HCT116 (cell line): ENCODE results near the gene SHROOM3. TPM values are rescaled to one million over a fixed set of nuclear protein-coding genes. Genes with fewer than 3 reads are reported as not detected.

ENCODE experiments used
- ATAC-seq: fragments of 200-7000 bp; cut with Tn5 transposase; 2 replicates; pipeline ENCODE4 v1.9.1; 2020; ENCODE audit warnings: mild to moderate bottlenecking, moderate library complexity
- BruUV-seq: library from RNA; stranded (reverse); fragments of 400-500 nt; replicated peaks from 2 replicates; lab custom pipeline; 2021; lab: Mats Ljungman, UMichigan
- CTCF ChIA-PET: fragments of 300-600 bp; sonication (Branson Sonifier 250); formaldehyde crosslinking; loops from one replicate; lab custom pipeline; 2021; ENCODE audit warnings: antibody characterized with exemption; lab: Charles Lee
- POLR2A ChIA-PET: fragments of 300-600, 350-600 bp; sonication (Branson Sonifier 250); formaldehyde crosslinking; loops from one replicate; lab custom pipeline; 2021; ENCODE audit warnings: antibody characterized with exemption; lab: Charles Lee
- RAD21 ChIA-PET, 2 experiments: fragments of 300-600 bp; sonication (Branson Sonifier 250); formaldehyde crosslinking; loops; one replicate each; lab custom pipeline; 2023; ENCODE audit warnings: low total read pairs in 2 of 2; ENCODE audit not compliant: uncharacterized antibody in 2 of 2, unreplicated experiment in 2 of 2, low non-redundant PET in 1 of 2; lab: Charles Lee
- DNase-seq: peaks from one replicate; pipeline ENCODE4 v3.0.0-alpha.2; 2010; ENCODE audit warnings: low read depth, low spot score
- H2AFZ ChIP-seq: fragments of 200-600 bp; shearing (Covaris generic), sonication (generic); 2 replicates; pipeline ENCODE4 v1.6.1; 2017; ENCODE audit warnings: low read depth, mixed run types, mixed read lengths, antibody characterized with exemption, low read length; ENCODE audit not compliant: poor library complexity, severe bottlenecking
- H3K27ac ChIP-seq: 2 replicates; pipeline ENCODE4 v1.5.1; 2012; ENCODE audit warnings: low read depth, low read length
- H3K27me3 ChIP-seq: fragments of 200-600 bp; sonication (generic); 2 replicates; pipeline ENCODE4 v1.6.1; 2016; ENCODE audit warnings: mixed run types, low read length, mixed read lengths; ENCODE audit not compliant: insufficient read depth
- H3K36me3 ChIP-seq, 2 experiments: fragments of 200-500 bp in 1 of 2; fragments of 200-600 bp in 1 of 2; sonication (Bioruptor generic) in 1 of 2; sonication (generic) in 1 of 2; 2 replicates each; pipeline versions ENCODE4 v1.5.1 to v1.6.1; 2014 to 2016; ENCODE audit warnings: low read length in 2 of 2, inconsistent platforms in 1 of 2, mixed read lengths in 1 of 2, mixed run types in 1 of 2; ENCODE audit not compliant: insufficient read depth in 2 of 2, control insufficient read depth in 1 of 2
- H3K4me1 ChIP-seq, 2 experiments: fragments of 200-600 bp in 1 of 2; sonication (generic) in 1 of 2; 2 replicates each; pipeline versions ENCODE4 v1.5.1 to v1.6.1; 2012 to 2017; ENCODE audit warnings: low read length in 2 of 2, inconsistent platforms in 1 of 2, mild to moderate bottlenecking in 1 of 2, mixed read lengths in 1 of 2, mixed run types in 1 of 2, moderate library complexity in 1 of 2; ENCODE audit not compliant: insufficient read depth in 2 of 2, control insufficient read depth in 1 of 2
- H3K4me2 ChIP-seq: fragments of 200-600 bp; sonication (generic); 2 replicates; pipeline ENCODE4 v1.6.1; 2017; ENCODE audit warnings: mixed run types, low read length, mixed read lengths
- H3K4me3 ChIP-seq, 2 experiments: fragments of 200-600 bp in 1 of 2; sonication (generic) in 1 of 2; replicated peaks in 1 of 2; 2 replicates each; pipeline ENCODE4 v1.5.1; 2011 to 2016; ENCODE audit warnings: low read length in 2 of 2, control low read depth in 1 of 2, low read depth in 1 of 2, mild to moderate bottlenecking in 1 of 2, mixed read lengths in 1 of 2, mixed run types in 1 of 2
- H3K79me2 ChIP-seq: fragments of 200-600 bp; sonication (generic); 2 replicates; pipeline ENCODE4 v1.6.1; 2017; ENCODE audit warnings: mild to moderate bottlenecking, mixed run types, low read length, moderate library complexity, mixed read lengths; ENCODE audit not compliant: insufficient read depth
- H3K9ac ChIP-seq: fragments of 200-600 bp; sonication (generic); 2 replicates; pipeline ENCODE4 v1.6.1; 2016; ENCODE audit warnings: low read length, mixed read lengths
- H3K9me2 ChIP-seq: fragments of 200-600 bp; sonication (generic), shearing (Covaris generic); 2 replicates; pipeline ENCODE4 v1.6.1; 2017; ENCODE audit warnings: mixed run types, mild to moderate bottlenecking, moderate library complexity; ENCODE audit not compliant: insufficient read depth
- H3K9me3 ChIP-seq, 2 experiments: fragments of 200-500 bp in 1 of 2; fragments of 200-600 bp in 1 of 2; sonication (Bioruptor generic) in 1 of 2; sonication (generic) in 1 of 2; 2 replicates each; pipeline ENCODE4 v1.6.1; 2014 to 2017; ENCODE audit warnings: low read length in 2 of 2, mixed read lengths in 2 of 2, inconsistent platforms in 1 of 2, low read depth in 1 of 2, mild to moderate bottlenecking in 1 of 2, mixed run types in 1 of 2, moderate library complexity in 1 of 2; ENCODE audit not compliant: control insufficient read depth in 1 of 2, insufficient read depth in 1 of 2
- H4K20me1 ChIP-seq: fragments of 200-600 bp; sonication (generic), shearing (Covaris generic); 2 replicates; pipeline ENCODE4 v1.6.1; 2017; ENCODE audit warnings: mixed run types, mild to moderate bottlenecking, moderate library complexity; ENCODE audit not compliant: insufficient read depth
- CEBPB ChIP-seq: IDR thresholded peaks from 2 replicates; pipeline ENCODE4 v1.6.1; 2012; ENCODE audit warnings: low read depth
- EGR1 ChIP-seq: IDR thresholded peaks from 2 replicates; pipeline ENCODE4 v1.6.1; 2012; ENCODE audit warnings: low read depth
- ELF1 ChIP-seq: IDR thresholded peaks from 2 replicates; pipeline ENCODE4 v1.6.1; 2012; ENCODE audit warnings: low read depth, borderline replicate concordance
- EZH2 ChIP-seq: fragments of 200-600 bp; sonication (generic); IDR thresholded peaks from 2 replicates; pipeline ENCODE4 v1.6.1; 2017; ENCODE audit warnings: antibody characterized with exemption, mixed run types
- EZH2phosphoT487 ChIP-seq: fragments of 200-600 bp; IDR thresholded peaks from 2 replicates; pipeline ENCODE4 v1.6.1; 2018; ENCODE audit warnings: antibody characterized with exemption, borderline replicate concordance
- FOSL1 ChIP-seq: IDR thresholded peaks from 2 replicates; pipeline ENCODE4 v1.6.1; 2012; ENCODE audit warnings: low read depth
- JUND ChIP-seq: IDR thresholded peaks from 2 replicates; pipeline ENCODE4 v1.6.1; 2012
- POLR2A ChIP-seq: IDR thresholded peaks from 2 replicates; pipeline ENCODE4 v1.7.0; 2011; ENCODE audit warnings: borderline replicate concordance; ENCODE audit not compliant: insufficient read depth, insufficient read length; ENCODE audit errors: extremely low read depth
- POLR2AphosphoS5 ChIP-seq: IDR thresholded peaks from 2 replicates; pipeline ENCODE4 v1.6.1; 2011; ENCODE audit warnings: mild to moderate bottlenecking, low read depth, low read length, moderate library complexity
- RAD21 ChIP-seq: IDR thresholded peaks from 2 replicates; pipeline ENCODE4 v1.6.1; 2012; ENCODE audit warnings: low read depth, mild to moderate bottlenecking
- SIN3A ChIP-seq: IDR thresholded peaks from 2 replicates; pipeline ENCODE4 v1.6.1; 2012; ENCODE audit warnings: low read depth
- SP1 ChIP-seq: IDR thresholded peaks from 2 replicates; pipeline ENCODE4 v1.6.1; 2012; ENCODE audit warnings: low read depth
- SRF ChIP-seq: IDR thresholded peaks from 2 replicates; pipeline ENCODE4 v1.6.1; 2012; ENCODE audit warnings: low read depth
- TCF7L2 ChIP-seq: IDR thresholded peaks from 2 replicates; pipeline ENCODE4 v1.7.0; 2011; ENCODE audit warnings: borderline replicate concordance, inconsistent platforms; ENCODE audit not compliant: insufficient read depth, insufficient read length; ENCODE audit errors: extremely low read depth
- YY1 ChIP-seq: IDR thresholded peaks from 2 replicates; pipeline ENCODE4 v1.6.1; 2011; ENCODE audit warnings: low read length, low read depth, moderate library complexity, mild to moderate bottlenecking; ENCODE audit not compliant: insufficient replicate concordance; ENCODE audit errors: extremely low read depth
- ZFX ChIP-seq: fragments of 450-650 bp; IDR thresholded peaks from 2 replicates; pipeline ENCODE4 v1.6.1; 2017
- ZNF274 ChIP-seq: fragments of 200-500 bp; sonication (Bioruptor generic); IDR thresholded peaks from 2 replicates; pipeline ENCODE4 v1.6.1; 2014; ENCODE audit warnings: mild to moderate bottlenecking, low read depth, low read length, inconsistent platforms
- intact Hi-C: fragments of 100-400 bp; cut with micrococcal nuclease; formaldehyde crosslinking; loops from 2 replicates; pipeline ENCODE4 v1.10.0; 2022
- total RNA-seq: library from RNA; stranded (reverse); gene quantifications from one replicate; pipeline ENCODE4 v1.2.1, GENCODE V29; 2021; ENCODE audit not compliant: unreplicated experiment
- TF ChIP-seq, protein P1 (sequence below), 3 experiments: fragments of 200-600 bp in 1 of 3; sonication (generic) in 1 of 3; IDR thresholded peaks in 2 of 3; conservative IDR thresholded peaks in 1 of 3; 2 replicates each; pipeline ENCODE4 v1.5.1; 2012 to 2017; ENCODE audit warnings: low read depth in 2 of 3, low read length in 2 of 3, antibody characterized with exemption in 1 of 3, borderline replicate concordance in 1 of 3, control low read depth in 1 of 3, mild to moderate bottlenecking in 1 of 3, mixed read lengths in 1 of 3, mixed run types in 1 of 3, moderate library complexity in 1 of 3; ENCODE audit not compliant: insufficient read depth in 1 of 3

SHROOM3 gene
- total RNA-seq, 1 experiment from 2014 or later, result 22.5 TPM

DNA sequence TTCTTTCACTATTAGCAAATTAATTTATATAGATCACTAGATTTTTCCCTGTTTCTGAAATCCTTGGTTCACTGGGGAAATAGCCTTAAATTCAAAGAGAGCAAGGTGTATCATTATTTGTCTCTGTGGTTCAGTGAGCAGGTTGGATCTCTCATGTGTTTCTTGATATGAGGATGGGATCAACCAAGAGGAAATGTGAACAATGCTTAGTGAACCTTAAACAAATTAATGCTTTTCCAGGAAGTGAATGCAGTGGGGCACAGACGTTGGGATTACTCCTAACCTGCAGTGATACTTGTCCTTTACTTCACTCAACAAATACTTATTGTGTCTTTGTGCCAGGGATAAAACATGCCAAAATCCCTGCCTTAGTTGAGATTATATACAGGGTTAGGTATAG, 193.2 kb downstream of the SHROOM3 start (continued):
- TF ChIP-seq, protein P1, sequence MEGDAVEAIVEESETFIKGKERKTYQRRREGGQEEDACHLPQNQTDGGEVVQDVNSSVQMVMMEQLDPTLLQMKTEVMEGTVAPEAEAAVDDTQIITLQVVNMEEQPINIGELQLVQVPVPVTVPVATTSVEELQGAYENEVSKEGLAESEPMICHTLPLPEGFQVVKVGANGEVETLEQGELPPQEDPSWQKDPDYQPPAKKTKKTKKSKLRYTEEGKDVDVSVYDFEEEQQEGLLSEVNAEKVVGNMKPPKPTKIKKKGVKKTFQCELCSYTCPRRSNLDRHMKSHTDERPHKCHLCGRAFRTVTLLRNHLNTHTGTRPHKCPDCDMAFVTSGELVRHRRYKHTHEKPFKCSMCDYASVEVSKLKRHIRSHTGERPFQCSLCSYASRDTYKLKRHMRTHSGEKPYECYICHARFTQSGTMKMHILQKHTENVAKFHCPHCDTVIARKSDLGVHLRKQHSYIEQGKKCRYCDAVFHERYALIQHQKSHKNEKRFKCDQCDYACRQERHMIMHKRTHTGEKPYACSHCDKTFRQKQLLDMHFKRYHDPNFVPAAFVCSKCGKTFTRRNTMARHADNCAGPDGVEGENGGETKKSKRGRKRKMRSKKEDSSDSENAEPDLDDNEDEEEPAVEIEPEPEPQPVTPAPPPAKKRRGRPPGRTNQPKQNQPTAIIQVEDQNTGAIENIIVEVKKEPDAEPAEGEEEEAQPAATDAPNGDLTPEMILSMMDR (IDR thresholded peaks at IDR 0.05 in 2 of 3, conservative IDR thresholded peaks at IDR 0.05 in 1 of 3; ENCODE audit: borderline replicate concordance in 1 of 3, insufficient read depth in 1 of 3, low read depth in 2 of 3, low read length in 2 of 3), result no peak
- TF ChIP-seq SP1, result no peak
- TF ChIP-seq CEBPB, result no peak

DNA sequence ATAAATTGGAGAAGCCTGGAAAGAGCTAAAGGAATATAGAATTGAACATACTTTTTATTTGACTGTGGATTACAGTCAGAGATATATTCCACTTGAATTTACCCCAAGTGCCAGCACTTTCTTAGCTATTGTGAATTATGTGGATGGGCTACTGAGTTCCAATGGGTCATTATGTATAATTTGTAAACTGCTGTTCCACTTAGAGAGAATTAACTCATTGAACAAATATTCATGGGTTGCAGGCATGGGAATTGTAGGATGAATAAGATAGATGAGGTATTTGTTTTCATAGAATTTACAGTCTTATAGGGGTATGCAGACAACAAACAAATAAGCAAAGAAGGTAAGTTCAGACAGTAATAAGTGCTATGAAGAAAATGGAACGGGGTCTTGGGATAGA, 195.7 kb downstream of the SHROOM3 start:
- ChIA-PET RAD21 (no interaction called here), POLR2A (no interaction called here), CTCF (no interaction called here)
- no peak overlapping the region for H3K4me3 ChIP-seq
- no peaks in the 10 kb centered on the region for H3K9me2 ChIP-seq
- H3K36me3 ChIP-seq, result no peaks in the 10 kb centered on the region
- no peaks in the 10 kb centered on the region for H3K27me3 ChIP-seq
- no peaks in the 10 kb centered on the region for H3K9me3 ChIP-seq
- no peaks in the 10 kb centered on the region for H3K79me2 ChIP-seq
- DNase-seq, result no peak
- BruUV-seq, result no TSS peak
- intact Hi-C loops, result no loop called here
- no peak overlapping the region for H3K4me2 ChIP-seq
- no peak for ATAC-seq
- no peak overlapping the region for H3K27ac ChIP-seq
- H4K20me1 ChIP-seq, result no peaks in the 10 kb centered on the region
- H3K4me1 ChIP-seq, result peaks cover 0 to 10% of the 10 kb centered on the region in 2 experiments; a peak in 2 of 4 replicates
- H3K9ac ChIP-seq, result no peak overlapping the region
- no peak overlapping the region for H2AFZ ChIP-seq
- TF ChIP-seq YY1 (no peak), POLR2AphosphoS5 (no peak), ZFX (no peak), SP1 (no peak), SIN3A (no peak), EZH2 (no peak), ZNF274 (no peak), SRF (no peak), ELF1 (no peak), EZH2phosphoT487 (no peak), RAD21 (no peak), TCF7L2 (no peak), CEBPB (no peak), FOSL1 (no peak), EGR1 (no peak), JUND (no peak), POLR2A (no peak)
- TF ChIP-seq, protein P1 (IDR thresholded peaks at IDR 0.05 in 2 of 3, conservative IDR thresholded peaks at IDR 0.05 in 1 of 3; ENCODE audit: borderline replicate concordance in 1 of 3, insufficient read depth in 1 of 3, low read depth in 2 of 3, low read length in 2 of 3), result no peak
- TF ChIP-seq, all 23 proteins: peak for 0
